GM11168 (cell line): ENCODE data around the gene ACVR1.

Experiments
- in situ Hi-C: fragments of 300-500 bp; cut with MboI; formaldehyde crosslinking; loops from one replicate; pipeline ENCODE4 v1.12.0; 2022; ENCODE audit warnings: low sequenced_read_pairs; ENCODE audit not compliant: unreplicated experiment

Gene ACVR1

GRCh38 chr2:157803476-157803875, 72.7 kb downstream of the ACVR1 start:
- in situ Hi-C loops = no loop called here

GRCh38 chr2:157800838-157801495, 75.2 kb downstream of the ACVR1 start:
- in situ Hi-C loops = no loop called here

GRCh38 chr2:157793053-157793612, 83.0 kb downstream of the ACVR1 start:
- in situ Hi-C loops = loop anchor here (25.0 kb wide), 1 partner anchor 219 kb away; no protein-coding TSS in a partner anchor

GRCh38 chr2:157792335-157793052, 83.6 kb downstream of the ACVR1 start:
- in situ Hi-C loops = loop anchor here (25.0 kb wide), 1 partner anchor 220 kb away; no protein-coding TSS in a partner anchor

- in situ Hi-C loops = loop anchor here (25.0 kb wide), 1 partner anchor 222 kb away; no protein-coding TSS in a partner anchor
Observed at GRCh38 chr2:157790780-157791179, 85.3 kb downstream of the ACVR1 start.

- in situ Hi-C loops = loop anchor here (25.0 kb wide), 1 partner anchor 222 kb away; no protein-coding TSS in a partner anchor
Observed at GRCh38 chr2:157789933-157790511, 86.1 kb downstream of the ACVR1 start.

- in situ Hi-C loops = loop anchor here (25.0 kb wide), 1 partner anchor 223 kb away; no protein-coding TSS in a partner anchor
Observed at GRCh38 chr2:157789256-157789655, 86.9 kb downstream of the ACVR1 start.

- in situ Hi-C loops = loop anchor here (25.0 kb wide), 1 partner anchor 224 kb away; no protein-coding TSS in a partner anchor
Observed at GRCh38 chr2:157788201-157788600, 87.9 kb downstream of the ACVR1 start.

GRCh38 chr2:157787364-157787938, 88.7 kb downstream of the ACVR1 start:
- in situ Hi-C loops = loop anchor here (25.0 kb wide), 1 partner anchor 225 kb away; no protein-coding TSS in a partner anchor

- in situ Hi-C loops = loop anchor here (25.0 kb wide), 1 partner anchor 225 kb away; no protein-coding TSS in a partner anchor
Observed at GRCh38 chr2:157786663-157787363, 89.3 kb downstream of the ACVR1 start.

- in situ Hi-C loops = loop anchor here (25.0 kb wide), 1 partner anchor 226 kb away; no protein-coding TSS in a partner anchor
Observed at GRCh38 chr2:157785866-157786662, 90.1 kb downstream of the ACVR1 start.

GRCh38 chr2:157785200-157785599, 90.9 kb downstream of the ACVR1 start:
- in situ Hi-C loops = loop anchor here (25.0 kb wide), 1 partner anchor 227 kb away; no protein-coding TSS in a partner anchor

- in situ Hi-C loops = loop anchor here (25.0 kb wide), 1 partner anchor 228 kb away; no protein-coding TSS in a partner anchor
Observed at GRCh38 chr2:157784823-157785175, 91.3 kb downstream of the ACVR1 start.

GRCh38 chr2:157784169-157784822, 91.8 kb downstream of the ACVR1 start:
- in situ Hi-C loops = loop anchor here (25.0 kb wide), 1 partner anchor 228 kb away; no protein-coding TSS in a partner anchor

GRCh38 chr2:157783245-157783644, 92.9 kb downstream of the ACVR1 start:
- in situ Hi-C loops = loop anchor here (25.0 kb wide), 1 partner anchor 229 kb away; no protein-coding TSS in a partner anchor

- in situ Hi-C loops = loop anchor here (25.0 kb wide), 1 partner anchor 230 kb away; no protein-coding TSS in a partner anchor
Observed at GRCh38 chr2:157782057-157782845, 93.9 kb downstream of the ACVR1 start.

- in situ Hi-C loops = loop anchor here (25.0 kb wide), 1 partner anchor 232 kb away; no protein-coding TSS in a partner anchor
Observed at GRCh38 chr2:157780211-157780610, 95.9 kb downstream of the ACVR1 start.
